Measurements from ENCODE around the gene KHK.
"Not testable (repeated sequence)": the region's sequence is repeated elsewhere in the genome, so short reads cannot be mapped to it uniquely, and the experiment has no call there.

Gene KHK

DNA sequence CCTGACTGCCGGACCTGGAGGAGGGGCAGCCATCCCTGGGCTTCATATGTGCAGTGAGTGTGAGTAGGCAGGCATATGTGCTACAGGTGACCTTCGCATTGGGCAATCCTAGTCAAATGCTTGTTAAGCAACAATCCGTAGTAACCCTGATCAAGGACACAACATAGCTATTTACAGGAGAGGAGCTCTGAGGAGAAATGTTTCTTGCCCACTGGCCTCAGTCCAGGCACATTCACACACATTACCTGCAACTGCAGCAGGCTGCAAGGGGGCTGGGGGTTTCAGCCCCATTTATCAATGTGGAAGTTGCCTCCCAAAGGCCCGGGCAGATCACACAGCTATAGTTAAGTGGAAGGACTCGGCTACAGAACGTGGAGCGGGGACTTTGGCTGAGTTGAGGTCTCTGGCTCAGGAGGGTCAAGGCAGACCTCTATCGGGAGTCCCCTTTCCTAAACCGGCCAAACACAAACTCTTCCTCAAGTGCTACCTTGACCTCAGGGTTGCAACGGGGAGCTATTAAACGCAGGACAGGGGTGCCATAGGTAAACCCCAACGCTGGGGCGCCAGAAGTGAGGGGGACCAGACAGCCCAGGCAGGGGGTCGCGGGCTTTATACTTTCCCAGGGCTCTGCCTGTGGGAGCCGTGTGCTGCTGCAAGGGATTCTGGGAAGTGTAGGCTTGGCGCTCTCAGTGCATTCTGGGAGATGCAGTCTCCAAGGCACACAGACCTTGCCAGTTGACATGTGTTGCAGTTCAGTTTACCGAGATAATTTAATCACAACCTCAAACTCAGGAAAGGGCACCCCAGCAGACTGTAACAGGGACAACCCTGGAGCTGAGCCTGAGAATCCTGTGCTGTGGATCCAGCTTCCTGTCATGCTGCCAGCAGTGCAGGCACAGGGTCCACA, 9.4 kb downstream of the KHK start:
- DNase-seq (ENCODE audit: low spot score) = no peak

DNA sequence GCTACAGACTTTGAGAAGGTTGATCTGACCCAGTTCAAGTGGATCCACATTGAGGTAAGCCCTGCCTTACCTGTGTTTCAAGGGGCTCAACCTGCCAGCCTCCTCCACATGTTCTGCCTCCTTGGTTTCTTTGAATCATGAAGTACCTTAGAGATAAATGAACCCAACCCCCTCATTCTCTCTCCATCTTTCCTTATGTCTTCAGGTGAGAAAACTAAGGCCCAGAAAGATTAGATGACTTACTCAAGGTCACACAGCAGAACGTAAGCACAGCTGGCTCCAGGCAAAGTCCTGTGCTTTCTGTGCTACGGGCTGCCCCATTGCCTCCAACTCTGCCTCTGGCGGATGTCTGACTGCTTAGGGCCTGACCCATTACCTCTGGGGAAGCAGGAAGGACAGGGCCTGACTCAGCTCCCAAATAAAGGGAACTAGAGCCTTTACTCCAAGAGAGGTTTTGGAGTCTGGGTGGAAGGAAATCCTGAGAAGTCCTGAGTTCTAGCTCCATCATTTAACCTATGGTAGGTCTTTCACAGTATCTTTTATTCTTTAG, 10.3 kb downstream of the KHK start:
- DNase-seq (ENCODE audit: low spot score) (no peak), FAIRE-seq (no peak)

More for the DNA sequence above, 9.4 kb downstream of the KHK start:
- no peak for FAIRE-seq

DNA sequence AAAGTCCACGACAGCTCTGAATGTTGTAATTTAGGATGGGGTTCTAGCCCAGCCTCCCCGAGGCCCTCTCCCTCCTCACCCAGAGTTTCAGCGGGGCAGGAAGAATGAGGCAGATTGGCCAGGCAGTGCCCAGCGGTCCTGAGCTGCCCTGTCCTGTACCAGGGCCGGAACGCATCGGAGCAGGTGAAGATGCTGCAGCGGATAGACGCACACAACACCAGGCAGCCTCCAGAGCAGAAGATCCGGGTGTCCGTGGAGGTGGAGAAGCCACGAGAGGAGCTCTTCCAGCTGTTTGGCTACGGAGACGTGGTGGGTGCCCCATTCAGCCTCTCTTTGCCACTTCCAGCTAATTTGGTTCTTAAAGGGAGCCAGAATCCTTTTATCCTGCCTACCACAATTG, 10.8 kb downstream of the KHK start:
- FAIRE-seq (no peak), DNase-seq (ENCODE audit: low spot score) (no peak)

DNA sequence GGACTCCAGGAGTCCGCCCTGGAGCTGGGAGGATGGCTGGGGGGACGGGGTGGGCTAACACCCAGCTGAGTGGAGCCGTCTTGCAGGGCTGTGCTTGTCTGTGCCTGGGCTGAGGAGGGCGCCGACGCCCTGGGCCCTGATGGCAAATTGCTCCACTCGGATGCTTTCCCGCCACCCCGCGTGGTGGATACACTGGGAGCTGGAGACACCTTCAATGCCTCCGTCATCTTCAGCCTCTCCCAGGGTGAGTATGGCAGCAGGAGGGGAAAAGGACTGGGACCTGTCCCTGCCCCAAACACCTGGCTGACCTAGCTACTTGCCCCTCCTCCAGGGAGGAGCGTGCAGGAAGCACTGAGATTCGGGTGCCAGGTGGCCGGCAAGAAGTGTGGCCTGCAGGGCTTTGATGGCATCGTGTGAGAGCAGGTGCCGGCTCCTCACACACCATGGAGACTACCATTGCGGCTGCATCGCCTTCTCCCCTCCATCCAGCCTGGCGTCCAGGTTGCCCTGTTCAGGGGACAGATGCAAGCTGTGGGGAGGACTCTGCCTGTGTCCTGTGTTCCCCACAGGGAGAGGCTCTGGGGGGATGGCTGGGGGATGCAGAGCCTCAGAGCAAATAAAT, 12.9 kb downstream of the KHK start:
- no peak for FAIRE-seq

DNA sequence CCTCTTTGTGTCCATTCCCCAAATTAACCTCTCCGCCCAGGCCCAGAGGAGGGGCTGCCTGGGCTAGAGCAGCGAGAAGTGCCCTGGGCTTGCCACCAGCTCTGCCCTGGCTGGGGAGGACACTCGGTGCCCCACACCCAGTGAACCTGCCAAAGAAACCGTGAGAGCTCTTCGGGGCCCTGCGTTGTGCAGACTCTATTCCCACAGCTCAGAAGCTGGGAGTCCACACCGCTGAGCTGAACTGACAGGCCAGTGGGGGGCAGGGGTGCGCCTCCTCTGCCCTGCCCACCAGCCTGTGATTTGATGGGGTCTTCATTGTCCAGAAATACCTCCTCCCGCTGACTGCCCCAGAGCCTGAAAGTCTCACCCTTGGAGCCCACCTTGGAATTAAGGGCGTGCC, 13.5 kb downstream of the KHK start:
- no peak for FAIRE-seq
- DNase-seq (ENCODE audit: low spot score) = no peak

More for the DNA sequence above, 12.9 kb downstream of the KHK start:
- no peak for DNase-seq (ENCODE audit: low spot score)

DNA sequence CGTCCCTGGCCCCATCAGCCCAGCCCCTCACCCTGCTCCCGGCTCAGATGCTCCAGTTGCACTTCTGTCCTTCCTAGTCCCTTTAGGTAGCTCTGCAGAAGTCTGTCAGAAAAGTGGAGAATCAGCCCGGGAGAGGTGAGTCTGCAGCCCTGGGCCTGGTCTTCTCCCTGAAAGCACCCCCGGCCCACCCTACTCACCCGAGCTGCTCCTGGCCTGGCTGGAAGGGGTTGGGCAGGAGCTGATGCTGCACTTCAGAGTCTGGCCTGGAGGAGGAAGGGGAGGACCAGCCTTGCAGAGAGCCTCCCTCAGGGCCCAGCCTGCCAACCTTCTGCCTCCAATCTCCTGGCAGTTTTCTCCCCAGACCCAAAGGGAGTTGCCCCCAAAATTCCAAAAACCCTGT, 15.8 kb downstream of the KHK start:
- no peak for FAIRE-seq

DNA sequence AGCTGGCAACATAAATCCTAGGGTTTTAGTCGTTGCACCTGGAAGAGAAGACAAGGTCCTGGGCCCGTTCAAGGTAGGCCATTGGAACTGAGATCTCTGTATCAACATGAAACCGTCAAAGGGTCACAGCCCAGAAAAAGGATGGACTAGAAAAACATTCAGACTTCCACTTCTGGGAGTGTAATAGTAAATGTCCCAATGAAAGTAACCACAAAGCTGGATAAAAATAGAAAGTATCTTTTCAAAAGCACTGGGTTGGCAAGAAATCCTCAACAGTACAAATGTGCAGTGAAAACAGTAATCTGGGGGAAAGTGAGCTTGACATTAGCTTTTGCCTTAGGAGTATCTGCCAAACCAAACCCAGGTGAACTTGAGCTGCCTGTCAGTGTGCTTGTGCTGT, 19.4 kb downstream of the KHK start:
- DNase-seq (ENCODE audit: low spot score) (no peak), FAIRE-seq (no peak)

More for the DNA sequence above, 15.8 kb downstream of the KHK start:
- DNase-seq (ENCODE audit: low spot score) = no peak

DNA sequence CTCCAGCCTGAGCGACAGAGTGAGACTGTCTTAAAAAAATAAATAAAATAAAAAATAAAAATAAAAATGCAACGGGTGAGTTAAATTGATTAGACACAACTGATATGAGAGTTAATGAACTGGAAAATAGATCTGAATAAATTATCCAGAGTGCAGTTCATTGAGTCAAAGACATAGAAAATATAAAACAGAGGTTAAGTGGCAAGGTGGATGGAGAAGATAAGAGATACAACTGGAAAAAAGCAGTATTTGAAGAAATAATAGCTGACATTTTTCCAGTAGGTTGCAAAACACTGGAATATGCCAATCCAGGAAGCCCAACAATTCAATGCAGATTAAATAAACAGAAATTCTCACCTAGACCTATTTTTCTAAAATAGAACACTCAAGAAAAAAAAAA, 21.6 kb downstream of the KHK start:
- DNase-seq (ENCODE audit: low spot score) = no peak
- FAIRE-seq = no peak

DNA sequence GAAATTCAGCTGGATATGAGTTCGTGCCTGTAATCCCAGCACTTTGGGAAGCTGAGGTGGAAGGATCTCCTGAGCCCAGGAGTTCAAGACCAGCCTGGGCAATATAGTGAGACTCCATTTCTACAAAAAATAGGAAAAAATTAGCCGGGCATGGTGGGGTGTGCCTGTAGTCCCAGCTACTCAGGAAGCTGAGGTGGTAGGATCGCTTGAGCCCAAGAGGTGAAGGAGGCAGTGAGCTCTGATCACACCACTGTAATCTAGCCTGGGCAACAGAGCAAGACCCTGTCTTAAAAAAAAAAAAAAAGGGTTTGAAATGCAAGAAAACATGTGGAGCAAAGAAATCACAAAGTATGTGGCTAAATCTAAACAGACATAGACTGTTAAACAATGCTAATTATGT, 22.5 kb downstream of the KHK start:
- DNase-seq (ENCODE audit: low spot score) = no peak
- FAIRE-seq = no peak

DNA sequence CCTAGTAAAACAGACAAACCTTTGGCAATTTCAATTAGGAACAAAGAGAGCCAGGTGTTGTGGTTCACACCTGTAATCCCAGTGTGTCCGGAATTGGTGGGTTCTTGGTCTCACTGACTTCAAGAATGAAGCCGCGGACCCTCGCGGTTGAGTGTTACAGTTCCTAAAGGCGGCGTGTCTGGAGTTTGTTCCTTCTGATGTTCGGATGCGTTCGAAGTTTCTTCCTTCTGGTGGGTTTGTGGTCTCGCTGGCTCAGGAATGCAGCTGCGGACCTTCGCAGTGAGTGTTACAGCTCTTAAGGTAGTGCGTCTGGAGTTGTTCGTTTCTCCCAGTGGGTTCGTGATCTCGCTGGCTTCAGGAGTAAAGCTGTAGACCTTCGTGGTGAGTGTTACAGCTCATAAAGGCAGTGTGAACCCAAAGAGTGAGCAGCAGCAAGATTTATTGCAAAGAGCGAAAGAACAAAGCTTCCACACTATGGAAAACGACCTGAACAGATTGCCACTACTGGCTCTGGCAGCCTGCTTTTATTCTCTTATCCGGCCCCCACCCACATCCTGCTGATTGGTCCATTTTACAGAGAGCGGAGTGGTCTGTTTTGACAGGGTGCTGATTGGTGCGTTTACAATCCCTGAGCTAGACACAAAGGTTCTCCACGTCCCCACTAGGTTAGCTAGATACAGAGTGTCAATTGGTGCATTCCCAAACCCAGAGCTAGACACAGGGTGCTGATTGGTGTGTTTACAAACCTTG, 24.2 kb downstream of the KHK start:
- not testable (repeated sequence) for FAIRE-seq; DNase-seq (ENCODE audit: low spot score)

DNA sequence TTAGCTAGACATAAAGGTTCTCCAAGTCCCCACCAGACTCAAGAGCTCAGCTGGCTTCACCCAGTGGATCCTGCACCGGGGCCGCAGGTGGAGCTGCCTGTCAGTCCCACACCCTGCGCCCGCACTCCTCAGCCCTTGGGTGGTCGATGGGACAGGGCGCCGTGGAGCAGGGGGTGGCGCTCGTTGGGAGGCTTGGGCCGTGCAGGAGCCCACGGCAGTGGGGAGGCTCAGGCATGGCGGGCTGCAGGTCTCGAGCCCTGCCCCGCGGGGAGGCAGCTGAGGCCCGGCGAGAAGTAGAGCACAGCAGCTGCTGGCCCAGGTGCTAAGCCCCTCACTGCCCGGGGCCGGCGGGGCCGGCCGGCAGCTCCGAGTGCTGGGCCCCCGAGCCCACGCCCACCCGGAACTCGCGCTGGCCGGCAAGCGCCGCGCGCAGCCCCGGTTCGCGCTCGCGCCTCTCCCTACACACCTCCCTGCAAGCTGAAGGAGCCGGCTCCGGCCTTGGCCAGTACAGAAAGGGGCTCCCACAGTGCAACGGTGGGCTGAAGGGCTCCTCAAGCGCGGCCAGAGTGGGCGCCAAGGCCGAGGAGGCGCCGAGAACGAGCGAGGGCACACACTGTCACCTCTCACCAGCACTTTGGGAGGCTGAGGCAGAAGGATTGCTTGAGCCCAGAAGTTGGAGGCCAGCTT, 25.0 kb downstream of the KHK start:
- DNase-seq (ENCODE audit: low spot score); FAIRE-seq: not testable (repeated sequence)

DNA sequence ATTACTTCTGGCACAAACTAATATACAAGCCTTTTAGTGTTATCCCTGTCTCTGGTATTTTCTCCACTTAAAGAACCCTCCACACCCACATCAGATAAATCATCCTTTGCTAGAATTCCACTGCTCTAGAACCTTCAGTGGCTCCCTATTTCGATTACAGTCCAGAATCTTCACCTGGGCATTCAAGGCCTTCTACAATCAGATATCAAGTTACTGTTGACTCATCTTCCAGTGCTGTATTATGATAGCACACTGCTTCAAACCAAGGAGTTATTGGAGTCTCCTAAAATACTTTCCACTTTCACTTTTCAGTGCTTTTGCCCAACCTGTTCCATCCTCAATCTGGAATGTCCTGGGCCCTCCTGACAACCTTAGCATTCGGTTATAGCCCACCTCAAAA, 28.9 kb downstream of the KHK start:
- FAIRE-seq (no peak), DNase-seq (ENCODE audit: low spot score) (no peak)

DNA sequence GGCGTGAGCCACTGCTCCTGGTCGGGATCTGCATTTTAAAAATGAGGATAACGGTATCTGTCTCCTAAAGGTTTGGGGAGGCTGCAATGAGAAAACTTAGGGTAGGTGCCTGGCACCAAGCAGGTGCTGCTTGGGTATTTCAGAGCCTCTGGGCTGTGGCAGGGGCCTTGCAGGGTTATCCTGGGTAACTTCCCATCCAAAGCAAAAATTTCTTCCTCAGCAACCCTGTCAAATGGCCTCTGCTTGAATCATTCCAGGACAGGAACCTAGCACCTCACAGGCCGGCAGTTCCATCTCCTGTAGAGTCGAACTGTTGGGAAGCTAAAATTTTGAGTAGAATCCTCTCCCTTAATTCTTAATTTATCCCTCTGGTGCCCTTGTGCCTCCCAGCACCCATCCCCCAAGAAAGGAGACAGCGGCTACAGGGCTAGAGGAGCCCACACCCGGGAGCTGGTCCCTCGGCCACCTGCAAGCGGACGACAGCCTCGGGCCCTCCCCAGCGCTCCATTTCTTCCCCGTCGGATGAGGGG, 31.5 kb downstream of the KHK start:
- DNase-seq (ENCODE audit: low spot score) = no peak

DNA sequence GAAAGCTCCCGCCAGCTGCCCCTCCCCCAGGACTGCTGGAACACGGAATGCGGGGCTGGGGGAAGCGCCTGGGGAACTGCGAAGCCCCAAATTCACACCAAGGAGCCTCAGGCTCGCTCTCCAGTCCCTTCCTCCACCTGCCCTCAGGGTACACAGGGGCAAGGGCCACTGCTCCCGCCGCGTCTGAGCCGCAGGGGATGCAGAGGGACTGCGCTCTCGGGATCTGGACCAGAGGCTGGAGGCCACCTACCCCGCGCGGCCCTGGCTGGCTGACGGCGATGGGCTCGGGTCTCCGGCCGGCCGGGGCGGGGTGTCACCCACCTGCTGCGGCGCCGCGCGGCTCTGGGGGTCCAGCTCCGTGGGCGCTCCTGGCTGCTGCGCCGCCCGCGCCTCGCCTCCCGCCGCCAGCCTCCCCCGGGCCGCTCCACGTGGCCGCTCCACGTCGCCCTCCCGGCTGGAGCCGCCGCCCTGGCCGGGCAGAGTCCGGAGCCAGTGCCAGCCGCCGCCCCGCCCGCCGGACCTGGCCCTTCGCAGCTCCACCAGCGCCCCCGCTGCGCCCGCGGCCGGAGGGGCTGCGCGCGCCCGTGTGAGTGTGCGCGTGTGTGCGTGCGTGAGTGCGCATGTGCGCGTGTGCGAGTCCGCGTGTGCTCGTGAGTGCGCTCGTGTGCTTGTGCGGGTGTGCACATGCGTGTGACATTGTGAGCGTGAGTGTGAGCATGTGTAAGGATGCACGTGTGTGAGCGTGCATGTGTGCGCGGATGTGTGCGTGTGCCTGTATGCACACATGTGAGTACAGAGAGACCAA, 32.2 kb downstream of the KHK start, which contains the start of gene CGREF1:
TSS of gene CGREF1 (minus strand) at position 604 of the 805 bp plus-strand sequence. CDS start 14,762 bp downstream, outside the sequence.
- no peak for FAIRE-seq

More for the DNA sequence above, 31.5 kb downstream of the KHK start:
- no peak for FAIRE-seq

DNA sequence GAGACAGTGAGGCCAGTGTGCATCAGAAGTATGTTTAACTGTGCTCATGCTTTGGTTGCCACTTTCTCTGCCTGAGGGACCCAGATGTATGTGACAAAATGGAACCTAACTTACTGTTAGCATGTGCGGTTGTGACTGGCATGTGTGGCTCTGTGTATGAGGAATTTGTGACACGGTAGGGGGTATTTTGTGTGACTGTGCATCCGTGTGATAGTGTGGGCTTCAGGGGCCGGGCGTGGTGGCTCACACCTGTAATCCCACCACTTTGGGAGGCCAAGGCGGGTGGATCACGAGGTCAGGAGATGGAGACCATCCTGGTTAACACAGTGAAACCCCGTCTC, 32.7 kb downstream of the KHK start:
- FAIRE-seq = not testable (repeated sequence)

More for the DNA sequence above, 32.2 kb downstream of the KHK start, which contains the start of gene CGREF1:
- no peak for DNase-seq (ENCODE audit: low spot score)

DNA sequence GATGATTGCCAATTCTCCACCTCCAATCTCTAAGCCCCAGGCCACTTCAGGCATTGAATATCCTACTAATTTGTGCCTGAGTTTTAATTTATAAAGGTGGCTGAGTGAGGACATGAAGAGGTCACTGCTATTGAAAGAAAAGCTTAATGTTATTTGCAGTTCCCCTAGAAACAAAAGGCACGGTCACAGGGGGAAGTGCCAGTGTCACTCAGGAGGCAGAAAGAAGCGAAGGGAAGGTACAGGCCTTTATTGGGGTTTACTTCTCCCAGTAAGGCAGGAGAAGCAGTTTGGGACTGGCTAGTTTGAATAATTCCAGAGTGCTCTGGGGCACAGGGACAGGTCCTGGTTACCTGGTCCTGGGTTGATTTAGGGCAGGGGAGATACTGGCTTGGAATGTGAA, 35.3 kb downstream of the KHK start:
- DNase-seq (ENCODE audit: low spot score) (no peak), FAIRE-seq (no peak)

More for the DNA sequence above, 32.7 kb downstream of the KHK start:
- not testable (repeated sequence) for DNase-seq (ENCODE audit: low spot score)

DNA sequence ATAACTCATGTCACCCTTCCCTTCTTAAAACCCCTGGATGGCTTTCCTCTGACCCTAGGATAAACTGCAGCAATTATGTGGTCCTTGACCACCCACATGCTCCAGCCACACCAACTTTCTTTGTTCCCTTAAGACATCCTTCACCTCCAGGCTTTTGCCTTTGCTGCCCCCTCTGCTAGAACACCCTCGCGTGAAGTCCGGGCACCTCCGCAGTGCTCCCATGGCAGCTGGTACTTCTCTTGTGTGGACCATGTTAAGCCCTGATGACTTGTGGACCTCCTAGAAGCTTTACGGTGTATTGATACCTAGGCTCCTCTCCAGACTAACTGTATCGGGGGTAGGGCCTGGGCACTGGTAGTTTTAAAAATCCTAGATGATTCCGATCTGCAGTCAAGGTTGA, 36.2 kb downstream of the KHK start:
- FAIRE-seq (no peak), DNase-seq (ENCODE audit: low spot score) (no peak)

DNA sequence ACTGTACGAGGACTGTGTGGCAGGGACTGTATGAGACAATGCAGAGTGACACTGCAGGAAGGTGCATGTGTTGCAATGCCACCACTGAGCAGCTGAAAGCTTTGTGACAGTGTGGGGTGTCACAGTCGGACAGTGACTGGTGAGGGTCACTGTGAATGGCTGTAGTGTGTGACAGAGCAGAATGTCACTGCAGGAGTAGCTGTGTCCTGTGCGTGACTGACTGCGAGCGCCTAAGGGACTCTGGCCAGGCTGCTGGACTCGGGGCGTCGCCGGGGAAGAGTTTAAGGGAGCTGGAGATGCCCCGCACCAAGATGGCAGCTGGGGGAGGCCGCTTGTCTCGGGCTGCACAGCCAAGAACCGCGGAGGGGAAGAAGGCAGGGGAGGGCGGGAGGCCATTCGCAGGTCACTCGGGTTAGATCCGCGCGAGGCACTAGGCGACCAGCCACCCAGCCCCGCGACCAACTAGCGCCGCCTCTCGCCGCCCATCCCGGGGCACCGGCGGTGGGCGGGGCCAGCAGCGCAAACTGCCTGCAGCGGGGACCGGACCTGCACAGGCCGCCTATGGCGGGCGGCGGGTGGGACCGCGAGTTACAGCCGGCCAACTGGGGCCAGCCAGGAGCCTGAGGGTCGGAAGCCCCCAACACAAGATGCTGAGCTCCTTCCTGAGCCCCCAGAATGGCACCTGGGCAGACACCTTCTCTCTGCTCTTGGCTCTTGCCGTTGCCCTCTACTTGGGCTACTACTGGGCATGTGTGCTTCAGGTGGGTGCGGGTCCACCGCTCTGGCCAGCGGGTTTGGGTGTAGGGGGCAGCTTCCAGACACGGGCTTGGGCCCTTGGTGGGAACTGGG, 37.0 kb downstream of the KHK start, which contains the start of gene ABHD1:
TSS of gene ABHD1 (plus strand) at position 514 of the 849 bp plus-strand sequence. CDS start at position 648, 134 bp downstream.
- no peak for FAIRE-seq
- DNase-seq (ENCODE audit: low spot score) = no peak

DNA sequence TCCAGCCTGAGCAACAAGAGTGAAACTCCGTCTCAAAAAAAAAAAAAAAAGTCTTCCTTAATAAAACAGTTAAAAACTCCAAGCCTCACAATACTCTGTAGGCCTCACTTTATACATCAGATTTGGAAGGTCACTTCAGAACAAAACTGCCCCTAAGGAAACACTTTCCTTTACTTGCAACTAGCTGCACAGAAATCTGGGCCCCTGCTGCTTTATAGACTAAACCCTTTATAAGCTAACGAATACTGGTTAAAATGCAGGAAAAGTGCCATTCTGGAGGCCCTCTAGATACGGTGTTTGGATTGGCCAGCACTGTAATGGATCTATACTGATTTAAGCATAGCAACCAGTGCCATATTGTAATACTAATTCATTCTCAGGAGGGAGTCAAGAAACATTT, 38.5 kb downstream of the KHK start:
- FAIRE-seq (no peak), DNase-seq (ENCODE audit: low spot score) (no peak)
